ENCODE data around the gene LURAP1L. TPM values are rescaled to one million over a fixed set of nuclear protein-coding genes. Genes with fewer than 3 reads are reported as not detected.

The LURAP1L gene
- total RNA-seq, 4 donors from 2014 or later, result 12.5 to 22.8 (median 14.3) TPM

GRCh38 chr9:12815888-12816287 is 41.1 kb downstream of the LURAP1L start:
- no peak for DNase-seq (ENCODE audit: low spot score in 2 of 2)
- Histone ChIP-seq H3K27ac (peak overlapping the region in 3 of 4 donors; percentile 63 to 88 (median 88)), H3K4me3 (no peak overlapping the region), H3K4me1 (peaks cover 0 to 68% (median 15%) of the 10 kb centered on the region in 4 donors), H3K36me3 (no peaks in the 10 kb centered on the region), H3K9me3 (no peaks in the 10 kb centered on the region), H3K27me3 (no peaks in the 10 kb centered on the region)
- WGBS, 2 donors, result 93 to 94% methylated on average over 5 of the region's 5 CpGs
- no peak for TF ChIP-seq POLR2A (IDR thresholded peaks at IDR 0.05)
- no peak for TF ChIP-seq EP300 (IDR thresholded peaks at IDR 0.05)
- TF ChIP-seq CTCF (IDR thresholded peaks at IDR 0.05), result no peak

- Histone ChIP-seq H3K27ac (peak overlapping the region in 2 of 4 donors; percentile 88), H3K9me3 (no peaks in the 10 kb centered on the region), H3K36me3 (no peaks in the 10 kb centered on the region), H3K4me1 (peaks cover 0 to 68% (median 15%) of the 10 kb centered on the region in 4 donors), H3K4me3 (no peak overlapping the region), H3K27me3 (no peaks in the 10 kb centered on the region)
- WGBS, 2 donors, result 92 to 98% methylated on average over 3 of the region's 3 CpGs
- DNase-seq (ENCODE audit: low spot score in 2 of 2), result no peak
- TF ChIP-seq CTCF (IDR thresholded peaks at IDR 0.05), result no peak
- no peak for TF ChIP-seq EP300 (IDR thresholded peaks at IDR 0.05)
- TF ChIP-seq POLR2A (IDR thresholded peaks at IDR 0.05), result no peak
Measured at GRCh38 chr9:12816656-12817101, 41.9 kb downstream of the LURAP1L start.

GRCh38 chr9:12817702-12818101 is 42.9 kb downstream of the LURAP1L start:
- Histone ChIP-seq H3K27me3 (no peaks in the 10 kb centered on the region), H3K27ac (peak overlapping the region in 3 of 4 donors; percentile 59 to 71 (median 66)), H3K4me3 (no peak overlapping the region), H3K36me3 (no peaks in the 10 kb centered on the region), H3K9me3 (no peaks in the 10 kb centered on the region), H3K4me1 (peaks cover 0 to 60% (median 15%) of the 10 kb centered on the region in 4 donors)
- TF ChIP-seq EP300 (IDR thresholded peaks at IDR 0.05), result peak in 1 of 2 donors; percentile 14
- no peak for TF ChIP-seq CTCF (IDR thresholded peaks at IDR 0.05)
- peak in 1 of 2 donors; percentile 12 for DNase-seq (ENCODE audit: low spot score in 2 of 2)
- WGBS, 2 donors, result 36 to 42% methylated on average over 9 of the region's 9 CpGs

- Histone ChIP-seq H3K9me3 (no peaks in the 10 kb centered on the region), H3K4me1 (peaks cover 0 to 53% (median 15%) of the 10 kb centered on the region in 4 donors), H3K27ac (peak overlapping the region in 3 of 4 donors; percentile 59 to 71 (median 66)), H3K36me3 (no peaks in the 10 kb centered on the region), H3K27me3 (no peaks in the 10 kb centered on the region), H3K4me3 (no peak overlapping the region)
- peak in 1 of 5 experiments; percentile 9 for TF ChIP-seq CTCF (IDR thresholded peaks at IDR 0.05)
- no peak for TF ChIP-seq POLR2A (IDR thresholded peaks at IDR 0.05)
- DNase-seq (ENCODE audit: low spot score in 2 of 2), result no peak
- 34 to 40% methylated on average over 3 of the region's 3 CpGs for WGBS, 2 donors
Measured at GRCh38 chr9:12818431-12819000, 43.7 kb downstream of the LURAP1L start.

- H3K27me3 ChIP-seq, result no peaks in the 10 kb centered on the region
- peak in 1 of 2 donors; percentile 8 for DNase-seq (ENCODE audit: low spot score in 2 of 2)
- no peaks in the 10 kb centered on the region for H3K9me3 ChIP-seq
- no peak for TF ChIP-seq EP300 (IDR thresholded peaks at IDR 0.05)
- no peak for TF ChIP-seq POLR2A (IDR thresholded peaks at IDR 0.05)
- TF ChIP-seq CTCF (IDR thresholded peaks at IDR 0.05), result peak in 1 of 5 experiments; percentile 10
- H3K4me3 ChIP-seq, result no peak overlapping the region
- H3K27ac ChIP-seq, result peak overlapping the region in 1 of 4 donors; percentile 71
- 69 to 76% methylated on average over 9 of the region's 9 CpGs for WGBS, 2 donors
- H3K36me3 ChIP-seq, result no peaks in the 10 kb centered on the region
- peaks cover 0 to 42% (median 15%) of the 10 kb centered on the region in 4 donors for H3K4me1 ChIP-seq
Measured at GRCh38 chr9:12819436-12820185, 44.8 kb downstream of the LURAP1L start.

Data from tibial nerve (tissue), 4 donors.